Measurements from ENCODE around the gene ZMIZ1.

Gene ZMIZ1

GRCh38 chr10:79349072-79349491 lies 280.3 kb downstream of the ZMIZ1 start:
- DNase-seq, result no peak

GRCh38 chr10:79349766-79350406 lies 281.1 kb downstream of the ZMIZ1 start:
- DNase-seq, result no peak

- DNase-seq, result no peak
Measured at GRCh38 chr10:79350407-79351154, 281.8 kb downstream of the ZMIZ1 start.

- DNase-seq, result no peak
Measured at GRCh38 chr10:79351332-79351731, 282.6 kb downstream of the ZMIZ1 start.

- DNase-seq, result no peak
Measured at GRCh38 chr10:79352035-79352877, 283.5 kb downstream of the ZMIZ1 start.

- no peak for DNase-seq
Measured at GRCh38 chr10:79353000-79353406, 284.2 kb downstream of the ZMIZ1 start.

GRCh38 chr10:79353726-79354125 lies 285.0 kb downstream of the ZMIZ1 start:
- DNase-seq, result no peak

- DNase-seq, result no peak
Measured at GRCh38 chr10:79354141-79354540, 285.4 kb downstream of the ZMIZ1 start.

- DNase-seq, result no peak
Measured at GRCh38 chr10:79354615-79355014, 285.8 kb downstream of the ZMIZ1 start.

GRCh38 chr10:79355420-79356017 lies 286.8 kb downstream of the ZMIZ1 start:
- no peak for DNase-seq

- DNase-seq, result no peak
Measured at GRCh38 chr10:79356104-79356503, 287.3 kb downstream of the ZMIZ1 start.

- DNase-seq, result no peak
Measured at GRCh38 chr10:79357180-79357579, 288.4 kb downstream of the ZMIZ1 start.

GRCh38 chr10:79358811-79359210 lies 290.0 kb downstream of the ZMIZ1 start:
- no peak for DNase-seq

- no peak for DNase-seq
Measured at GRCh38 chr10:79359816-79360498, 291.2 kb downstream of the ZMIZ1 start.

GRCh38 chr10:79360499-79361342 lies 292.0 kb downstream of the ZMIZ1 start:
- DNase-seq, result no peak

GRCh38 chr10:79361726-79362397 lies 293.1 kb downstream of the ZMIZ1 start:
- DNase-seq, result no peak
